SKM-1 (cell line): Measurements from ENCODE around the gene PEX13.
A peak's percentile ranks its signal among the peaks of the same experiment; 100 is the strongest.

Experiments
- DNase-seq: peaks from one replicate; lab custom pipeline; 2025; ENCODE audit not compliant: unreplicated experiment; lab: John Stamatoyannopoulos, UW

PEX13 gene

GRCh38 chr2:61065714-61066709 is 48.5 kb downstream of the PEX13 start, which contains the start of gene SANBR:
Gene SANBR, plus strand, starts transcription at chr2:61065871. Its CDS starts 4,480 bp downstream, at chr2:61070351.
- DNase-seq: peak; percentile 48

GRCh38 chr2:61074100-61074499 is 56.6 kb downstream of the PEX13 start:
- no peak for DNase-seq

- DNase-seq: no peak
These were observed 68.4 kb downstream of the PEX13 start for GRCh38 chr2:61085883-61086282.

GRCh38 chr2:61089797-61090196 is 72.3 kb downstream of the PEX13 start:
- DNase-seq: no peak

GRCh38 chr2:61090386-61090921 is 72.9 kb downstream of the PEX13 start:
- DNase-seq: no peak

- DNase-seq: no peak
These were observed 74.0 kb downstream of the PEX13 start for GRCh38 chr2:61091485-61091884.

GRCh38 chr2:61096438-61096837 is 78.9 kb downstream of the PEX13 start:
- no peak for DNase-seq

GRCh38 chr2:61100801-61101200 is 83.3 kb downstream of the PEX13 start:
- DNase-seq: no peak
